Measurements from ENCODE around the gene PTGDS. TPM values are rescaled to one million over a fixed set of nuclear protein-coding genes. Genes with fewer than 3 reads are reported as not detected.

The PTGDS gene
- total RNA-seq, 1 donor: not detected

DNA sequence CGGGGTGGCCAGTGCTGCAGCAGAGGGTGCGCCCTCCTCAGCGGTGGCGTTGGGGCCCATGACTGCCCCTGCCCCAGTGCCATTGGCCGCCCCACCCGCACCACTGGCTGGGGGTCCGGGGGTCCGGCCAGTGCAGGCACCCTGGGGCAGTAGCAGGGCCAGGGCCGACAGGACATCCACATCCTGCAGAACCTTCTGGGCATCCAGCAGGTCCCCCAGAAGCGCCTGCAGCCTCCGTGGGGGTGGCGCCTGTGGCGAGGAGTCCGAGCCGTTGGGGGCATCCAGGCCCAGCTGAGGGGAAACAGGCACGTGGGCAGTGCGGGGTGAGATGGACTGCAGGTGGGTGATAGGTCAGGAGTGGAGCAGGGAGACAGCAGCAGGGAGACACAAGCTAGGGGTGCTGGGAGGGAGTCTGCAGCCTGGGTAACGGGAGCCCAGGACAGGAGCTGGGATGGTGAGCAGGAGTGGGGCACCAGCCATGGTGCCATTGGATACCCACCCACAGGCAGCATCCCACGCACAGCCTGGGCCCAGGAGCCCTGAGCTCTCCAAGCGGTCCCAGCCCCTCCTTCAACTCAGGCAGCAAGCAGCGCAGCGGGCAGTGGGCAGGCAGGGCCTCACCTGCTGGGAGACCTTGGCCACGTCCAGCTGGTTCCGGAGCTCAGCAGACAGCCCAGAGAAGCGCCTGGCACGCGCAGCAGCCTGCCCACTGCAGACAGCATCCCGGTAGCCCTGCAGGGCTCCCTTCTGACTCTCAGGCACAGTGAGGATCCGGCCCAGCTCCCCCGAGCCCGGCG is 43.7 kb downstream of the PTGDS start:
- no peak for DNase-seq (ENCODE audit: low read depth in 2 of 3, low spot score in 2 of 3)

DNA sequence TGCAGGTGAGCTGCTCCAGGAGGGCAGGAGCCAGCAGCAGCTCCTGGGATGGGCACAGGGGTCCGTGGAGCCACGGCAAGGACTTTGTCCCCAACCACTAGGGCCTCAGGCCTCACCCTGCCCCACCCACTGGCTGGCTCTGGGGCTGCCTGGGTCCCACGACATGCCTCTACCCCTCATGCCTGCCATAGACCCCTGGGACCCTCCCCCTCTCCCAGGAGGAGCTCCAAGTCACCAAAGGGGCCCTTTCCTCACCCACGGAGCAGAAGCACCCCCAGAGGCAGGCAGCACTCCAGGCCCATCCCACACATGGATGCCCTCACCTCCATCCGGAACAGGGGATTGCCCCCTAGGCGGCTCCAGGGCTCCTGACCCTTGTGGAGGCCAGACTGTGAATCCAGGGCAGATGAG is 44.3 kb downstream of the PTGDS start:
- DNase-seq (ENCODE audit: low read depth in 2 of 3, low spot score in 2 of 3): no peak

DNA sequence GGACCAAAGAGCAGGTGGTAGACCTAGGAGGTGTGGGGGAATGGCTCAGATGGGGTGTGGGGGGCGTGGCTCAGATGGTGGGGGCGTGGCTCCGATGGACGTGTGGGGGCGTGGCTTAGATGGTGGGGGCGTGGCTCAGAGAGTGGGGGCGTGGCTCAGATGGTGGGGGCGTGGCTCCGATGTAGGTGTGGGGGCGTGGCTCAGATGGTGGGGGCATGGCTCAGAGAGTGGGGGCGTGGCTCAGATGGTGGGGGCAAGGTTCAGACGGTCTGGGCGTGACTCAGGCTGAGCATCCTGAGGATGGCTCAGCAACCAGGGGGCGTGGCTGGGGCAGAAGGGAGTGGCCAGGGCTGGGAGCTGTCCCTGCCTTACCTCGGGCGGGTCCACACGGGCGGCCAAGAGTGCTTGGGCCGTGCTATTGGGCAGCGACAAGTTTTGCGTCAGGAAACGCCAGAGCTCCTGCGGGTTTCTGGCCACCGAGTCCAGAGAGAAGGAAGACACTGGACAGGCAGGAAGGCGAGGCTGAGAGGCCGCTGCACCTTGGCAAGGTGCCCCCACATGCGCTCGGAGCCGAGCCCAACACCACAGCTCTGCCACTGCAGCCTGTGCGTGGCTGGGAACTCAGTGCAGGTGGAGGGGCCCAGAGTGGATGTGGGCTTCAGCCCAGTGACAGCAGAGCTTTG is 44.8 kb downstream of the PTGDS start:
- peak in 2 of 3 donors; percentile 54 to 76 for DNase-seq (ENCODE audit: low read depth in 2 of 3, low spot score in 2 of 3)

DNA sequence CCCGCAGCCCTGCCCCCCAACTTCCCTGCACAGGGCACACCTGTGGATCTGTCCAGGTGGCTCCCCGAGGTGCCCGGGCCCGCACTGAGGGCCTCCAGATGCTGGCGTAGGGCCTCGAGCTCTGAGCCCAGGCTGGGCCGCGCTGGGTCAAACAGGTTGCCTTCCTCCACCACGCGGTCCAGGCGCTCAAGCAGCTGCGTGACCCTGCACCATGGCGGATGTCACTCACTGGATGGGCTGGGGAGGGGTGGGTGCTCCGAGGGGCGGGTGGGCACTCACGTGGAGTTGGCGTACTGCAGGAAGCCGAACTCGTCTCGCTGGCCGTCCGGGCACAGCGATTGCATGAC is 45.3 kb downstream of the PTGDS start:
- DNase-seq (ENCODE audit: low read depth in 2 of 3, low spot score in 2 of 3): no peak

DNA sequence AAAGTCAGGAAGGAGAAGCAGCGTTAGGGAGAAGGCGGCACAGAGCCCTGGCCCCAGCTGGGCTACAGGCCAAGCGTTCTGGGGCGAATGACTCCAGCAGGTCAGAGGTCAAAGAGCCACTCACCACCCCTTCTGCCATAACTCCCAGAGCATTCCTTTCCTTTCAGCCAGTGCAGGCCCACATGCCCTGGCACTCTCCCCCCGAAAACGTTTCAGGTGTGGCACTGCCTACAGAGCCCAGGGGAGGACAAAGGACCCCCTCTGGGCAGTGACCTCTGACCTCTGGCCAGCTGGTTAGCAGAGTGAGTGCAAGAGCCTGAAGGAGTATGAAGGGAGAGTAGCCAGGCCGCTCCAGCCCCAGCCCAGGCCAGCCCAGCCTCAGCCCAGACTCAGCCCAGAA is 45.9 kb downstream of the PTGDS start:
- DNase-seq (ENCODE audit: low read depth in 2 of 3, low spot score in 2 of 3): no peak

DNA sequence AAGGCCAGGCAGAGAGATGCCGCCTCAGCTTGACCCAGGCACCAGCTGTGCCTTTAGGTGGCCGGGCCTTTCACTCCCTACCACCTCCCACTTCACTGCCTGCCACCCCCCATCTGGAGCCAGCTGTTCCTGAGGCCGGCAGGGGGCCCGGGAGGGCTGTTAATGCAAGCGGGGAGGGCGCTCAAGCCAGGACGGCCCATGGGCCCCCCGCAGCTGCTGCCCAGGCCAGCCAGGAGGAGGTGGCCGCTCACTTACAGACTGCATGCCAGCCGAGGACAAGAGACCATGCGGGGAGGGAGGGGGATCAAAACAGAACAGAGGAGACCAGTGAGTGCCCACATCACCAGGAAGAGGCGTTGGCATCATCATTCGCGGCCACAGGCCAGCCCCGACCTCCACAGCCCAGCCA is 46.3 kb downstream of the PTGDS start:
- DNase-seq (ENCODE audit: low read depth in 2 of 3, low spot score in 2 of 3): no peak

DNA sequence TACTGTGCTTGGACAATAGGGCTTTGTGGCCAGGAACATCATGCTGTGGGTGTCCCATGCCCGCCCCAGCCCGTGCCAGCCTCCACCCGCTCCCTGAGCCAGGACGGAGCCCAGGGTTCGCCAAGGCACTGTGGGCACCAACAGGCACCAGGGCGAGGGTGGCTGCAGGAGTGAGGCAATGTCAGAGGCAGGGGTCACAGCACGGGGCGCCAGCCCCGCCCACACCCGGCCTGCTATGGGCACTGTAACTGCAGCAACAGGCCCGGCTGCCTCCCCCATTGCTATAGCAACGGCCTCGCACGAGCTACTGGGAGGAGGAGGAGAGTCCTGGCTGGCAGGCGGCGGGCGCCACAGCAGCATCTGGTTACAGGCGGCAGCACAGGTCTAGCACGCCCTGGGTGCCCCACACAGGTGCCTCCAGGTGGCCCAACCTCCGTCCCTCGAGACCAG is 48.2 kb downstream of the PTGDS start:
- DNase-seq (ENCODE audit: low read depth in 2 of 3, low spot score in 2 of 3): no peak

DNA sequence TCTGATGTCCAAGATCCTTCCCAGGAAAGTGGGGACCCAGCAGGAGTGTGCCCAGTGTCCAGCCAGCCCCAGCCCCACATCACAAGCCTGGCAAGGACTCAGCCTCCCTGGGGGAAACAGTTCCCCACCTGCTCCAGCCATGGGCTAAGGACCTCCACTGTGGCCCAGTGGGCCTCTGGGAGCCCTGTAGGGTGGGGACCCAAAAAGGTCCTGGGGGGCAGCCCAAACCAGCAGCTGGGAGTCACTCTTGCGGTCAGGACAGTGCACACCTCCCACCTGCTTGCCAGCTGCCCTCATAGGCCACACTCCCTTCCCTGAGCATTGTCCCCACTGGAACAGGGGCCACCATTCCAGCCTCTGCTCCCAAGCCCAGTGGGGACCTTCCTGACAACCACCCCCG is 49.1 kb downstream of the PTGDS start:
- DNase-seq (ENCODE audit: low read depth in 2 of 3, low spot score in 2 of 3): no peak

DNA sequence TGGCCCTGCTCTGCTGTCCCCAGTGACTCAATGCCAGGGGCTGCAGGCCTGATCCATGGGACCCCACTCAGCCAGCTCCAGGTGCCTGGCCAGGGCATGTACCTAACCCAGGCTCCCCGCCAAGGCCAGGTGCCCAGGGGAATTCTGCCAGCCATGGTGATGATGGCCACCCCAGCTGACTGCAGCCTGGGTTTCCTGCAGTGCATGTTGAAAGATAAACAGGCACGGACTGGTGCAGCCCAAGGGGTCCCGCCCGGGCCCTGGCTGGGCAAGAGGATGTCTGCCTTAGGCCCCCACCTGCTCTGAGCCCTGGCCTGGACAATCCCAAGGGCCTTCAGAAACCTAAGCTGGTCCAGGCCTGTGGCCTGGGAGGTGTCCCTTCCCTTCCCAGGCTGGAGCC is 49.5 kb downstream of the PTGDS start:
- DNase-seq (ENCODE audit: low read depth in 2 of 3, low spot score in 2 of 3): no peak

DNA sequence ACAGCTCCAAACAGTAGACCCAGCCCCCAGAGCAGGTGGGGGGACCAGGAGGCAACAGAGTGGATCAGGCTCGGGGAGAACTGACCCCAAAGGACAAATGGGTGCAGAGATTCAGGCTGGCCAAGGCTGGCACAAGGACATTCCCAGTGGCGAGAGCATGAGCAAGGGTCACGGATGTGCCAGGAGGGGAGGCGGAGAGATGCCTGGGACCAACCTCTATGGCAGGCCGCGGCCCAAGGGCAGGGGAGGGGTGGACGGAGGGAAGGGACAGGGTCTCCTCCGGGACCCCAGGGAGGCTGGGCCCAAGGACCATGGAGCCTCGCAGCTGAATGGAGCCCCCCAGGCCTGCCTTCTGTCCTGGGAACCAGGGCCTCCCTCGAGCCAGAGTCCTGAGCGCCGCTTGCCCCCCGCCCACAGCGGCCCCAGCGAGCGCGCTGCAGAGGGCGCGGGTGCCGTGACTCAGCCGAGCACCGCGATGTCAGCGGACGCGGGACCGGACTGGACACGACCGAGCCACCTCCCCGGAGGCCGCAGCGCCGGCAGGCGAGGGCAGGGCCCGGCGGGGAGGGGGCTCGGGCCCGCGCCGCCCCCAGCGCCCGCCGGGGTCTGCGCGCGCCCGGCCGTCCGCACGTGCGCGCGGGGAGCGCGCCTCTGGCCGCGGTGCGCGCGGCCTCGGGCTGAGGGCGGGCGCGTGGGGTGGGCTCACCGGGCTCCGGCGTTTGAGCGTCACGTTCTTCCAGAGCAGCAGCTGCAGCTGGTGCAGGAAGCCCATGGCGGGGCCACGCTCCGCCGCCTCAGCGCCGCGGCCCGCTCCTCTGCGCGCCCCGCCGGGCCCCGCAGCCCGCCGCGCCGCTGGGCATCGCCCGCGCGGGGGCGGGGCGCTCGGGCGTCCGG is 50.3 kb downstream of the PTGDS start, which contains the start of gene ABCA2:
ABCA2 (minus strand) TSS at position 869 of the 894 bp plus-strand sequence; CDS start at position 772, 97 bp downstream.
- no peak for DNase-seq (ENCODE audit: low read depth in 2 of 3, low spot score in 2 of 3)

DNA sequence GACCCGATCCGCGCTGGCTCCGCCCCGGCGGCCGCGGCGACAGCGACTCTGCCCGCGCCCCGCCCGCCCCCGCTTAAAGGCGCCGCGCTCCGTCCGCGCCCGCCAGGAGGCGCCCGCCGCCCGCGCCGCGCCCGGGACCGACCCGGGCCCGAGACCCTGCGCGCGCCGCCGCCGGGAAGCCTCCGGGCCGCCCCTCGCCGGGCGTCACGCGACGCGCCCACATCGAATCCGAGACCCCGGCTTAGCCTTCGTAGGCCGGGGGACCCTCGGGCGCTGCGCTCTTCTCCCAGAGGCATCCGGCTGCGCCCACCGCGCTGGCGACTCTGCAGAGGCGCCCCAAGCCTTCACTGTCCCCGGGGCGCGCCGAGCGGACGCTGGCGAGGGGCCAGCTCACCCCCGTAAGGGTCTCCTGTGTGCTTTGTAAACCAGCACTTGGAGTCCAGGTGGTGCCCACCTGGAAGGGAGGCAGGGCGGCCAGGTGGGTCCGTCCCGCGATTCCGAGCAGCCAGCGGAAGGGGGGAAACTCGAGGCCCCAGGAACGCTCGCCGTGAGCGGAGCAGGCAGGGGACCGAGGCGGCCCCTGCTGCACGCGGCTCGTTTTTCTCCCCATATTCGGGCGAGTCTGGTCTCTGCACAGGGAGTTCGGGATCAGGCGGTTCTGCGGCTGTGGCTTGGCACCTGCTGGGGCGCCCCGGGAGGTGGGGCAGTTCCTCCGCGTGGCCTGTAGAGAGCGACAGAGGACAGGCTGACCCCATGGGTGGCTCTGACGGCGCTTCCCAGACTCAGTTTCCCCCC is 51.2 kb downstream of the PTGDS start:
- peak; percentile 55 to 74 (median 69) for DNase-seq (ENCODE audit: low read depth in 2 of 3, low spot score in 2 of 3)

DNA sequence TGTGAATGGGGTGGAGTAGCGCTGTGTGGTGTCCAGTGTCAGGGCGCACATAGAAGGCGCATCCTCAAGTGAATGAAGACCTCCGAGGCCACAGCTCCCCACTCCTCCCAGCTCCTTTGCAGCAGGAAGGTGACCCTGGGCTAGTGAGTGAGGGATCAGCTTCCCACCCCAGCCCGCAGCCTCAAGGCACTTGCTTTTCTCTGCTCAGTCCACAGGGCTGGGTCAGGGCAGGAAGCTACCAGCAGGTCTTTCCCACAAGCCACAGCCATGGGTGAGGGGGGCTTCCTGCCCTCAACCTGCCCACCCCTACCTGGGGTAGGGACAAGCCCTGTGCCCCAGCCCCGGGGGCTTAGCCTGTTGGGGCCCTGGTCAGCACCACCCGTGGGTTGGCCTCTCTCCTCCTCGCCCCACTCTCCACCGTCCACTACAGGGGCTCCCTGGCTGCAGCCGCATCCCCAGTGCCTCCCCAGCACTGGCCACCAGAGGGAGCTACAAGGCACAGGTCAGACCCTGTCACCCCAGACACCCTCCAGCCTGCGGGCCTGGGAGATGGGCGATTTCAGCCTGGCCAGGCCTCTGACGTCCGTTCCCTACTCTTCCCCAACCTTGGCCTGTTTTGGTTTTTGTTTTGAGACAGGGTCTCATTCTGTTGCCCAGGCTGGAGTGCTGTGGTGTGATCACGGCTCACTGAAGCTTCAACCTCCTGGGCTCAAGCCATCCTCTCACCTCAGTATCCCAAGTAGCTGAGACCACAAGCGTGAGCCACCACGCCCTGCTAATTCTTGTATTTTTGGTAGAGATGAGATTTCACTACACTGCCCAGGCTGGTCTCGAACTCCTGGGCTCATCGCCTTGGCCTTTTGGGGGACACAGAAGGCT is 52.0 kb downstream of the PTGDS start:
- DNase-seq (ENCODE audit: low read depth in 2 of 3, low spot score in 2 of 3): peak in 2 of 3 donors; percentile 63 to 73

DNA sequence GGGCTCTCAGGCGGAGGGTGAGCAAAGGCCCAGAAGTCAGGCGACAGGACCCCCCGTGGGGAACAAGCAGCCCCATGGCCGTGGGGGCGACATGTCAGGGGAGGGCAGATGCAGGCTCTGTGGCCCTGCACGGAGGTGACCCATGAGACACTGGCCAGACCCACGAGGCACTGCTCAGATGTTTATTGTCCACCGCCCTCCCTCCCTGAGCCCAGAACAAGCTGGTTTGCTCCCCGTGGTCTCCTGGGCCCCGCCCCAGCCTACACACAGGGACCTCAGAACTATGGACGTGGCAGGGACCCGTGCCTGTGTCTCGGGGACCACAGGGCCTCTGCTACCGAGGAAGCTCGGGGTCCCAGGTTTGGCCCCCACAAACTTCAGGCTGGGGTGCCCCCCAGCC is 52.7 kb downstream of the PTGDS start:
- peak in 2 of 3 donors; percentile 50 to 52 for DNase-seq (ENCODE audit: low read depth in 2 of 3, low spot score in 2 of 3)

DNA sequence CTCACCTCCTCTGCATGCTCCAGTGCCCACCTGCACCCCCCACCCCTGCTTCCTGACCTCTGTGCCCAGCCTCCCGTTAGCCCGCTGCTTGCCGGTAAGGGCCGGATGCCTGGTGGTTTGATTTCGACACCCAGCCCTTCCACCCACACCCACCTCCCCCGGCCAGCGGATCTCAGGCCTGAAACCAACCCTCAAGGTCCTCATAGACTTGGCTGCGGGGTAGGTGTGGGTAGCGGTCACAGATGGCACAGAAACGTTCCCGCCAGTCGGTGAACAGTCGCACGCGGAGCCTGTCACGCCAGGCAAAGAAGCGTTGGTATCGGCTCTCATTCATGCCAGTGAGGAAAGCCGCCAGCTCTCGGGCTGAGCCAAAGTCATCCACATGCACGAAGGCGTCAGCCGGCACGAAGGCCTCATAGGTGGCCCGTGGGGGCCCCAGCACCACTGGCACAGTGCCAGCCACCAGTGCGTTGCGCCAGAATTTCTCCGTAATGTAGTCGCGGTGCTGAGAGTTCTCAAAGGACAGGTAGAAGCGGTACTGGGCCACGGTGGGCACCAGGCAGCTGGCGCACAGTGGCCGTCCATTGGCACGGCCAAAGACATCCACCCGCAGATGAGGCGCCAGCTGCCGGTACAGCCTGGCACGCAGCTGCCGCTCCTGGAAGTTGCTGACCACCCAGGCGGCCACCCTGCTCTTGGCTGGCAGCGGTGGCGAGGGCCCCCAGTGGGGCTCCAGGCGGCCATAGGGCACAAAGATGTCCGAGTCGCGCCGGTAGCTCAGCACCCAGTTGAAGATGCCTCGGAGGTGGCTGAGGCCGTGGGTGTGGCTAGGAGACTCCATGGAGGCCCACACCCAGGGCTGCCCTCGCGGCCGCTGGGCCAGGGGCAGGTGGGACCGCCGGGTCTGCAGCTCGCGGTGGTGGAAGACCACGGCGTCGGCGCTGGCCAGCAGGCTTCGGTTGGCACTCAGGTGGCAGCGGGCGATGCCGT is 53.5 kb downstream of the PTGDS start:
- DNase-seq (ENCODE audit: low read depth in 2 of 3, low spot score in 2 of 3): peak in 2 of 3 donors; percentile 87 to 93
